GM12874 (cell line): ENCODE data around the gene ANKRD42.

Source experiments
- CTCF ChIP-seq: IDR thresholded peaks from 2 replicates; pipeline ENCODE4 v1.5.1; 2011; ENCODE audit warnings: low read depth, mild to moderate bottlenecking, control low read depth, low read length, moderate library complexity; ENCODE audit not compliant: insufficient read depth

The ANKRD42 gene

GRCh38 chr11:83220260-83220659, 26.7 kb downstream of the ANKRD42 start:
- TF ChIP-seq CTCF = no peak

GRCh38 chr11:83221694-83222093, 28.2 kb downstream of the ANKRD42 start:
- no peak for TF ChIP-seq CTCF

- TF ChIP-seq CTCF = no peak
Observed at GRCh38 chr11:83222499-83222898, 29.0 kb downstream of the ANKRD42 start.

GRCh38 chr11:83223457-83223856, 29.9 kb downstream of the ANKRD42 start:
- TF ChIP-seq CTCF = no peak

- no peak for TF ChIP-seq CTCF
Observed at GRCh38 chr11:83235825-83236224, 42.3 kb downstream of the ANKRD42 start.

- TF ChIP-seq CTCF = no peak
Observed at GRCh38 chr11:83238111-83238510, 44.6 kb downstream of the ANKRD42 start.

- TF ChIP-seq CTCF = peak; percentile 49; the same call in 1 of the 2 replicates
Observed at GRCh38 chr11:83241291-83241946, 47.9 kb downstream of the ANKRD42 start.

- no peak for TF ChIP-seq CTCF
Observed at GRCh38 chr11:83249445-83249844, 55.9 kb downstream of the ANKRD42 start.
